HG02588 (cell line): ENCODE data around the gene PRKG2.
"Not testable (repeated sequence)": the region's sequence is repeated elsewhere in the genome, so short reads cannot be mapped to it uniquely, and the experiment has no call there.

Experiments
- ATAC-seq: cut with Tn5 transposase; IDR thresholded peaks from one replicate; pipeline ENCODE4 v1.9.1; 2021; ENCODE audit warnings: mild to moderate bottlenecking, moderate library complexity; ENCODE audit not compliant: unreplicated experiment

The PRKG2 gene, protein sequence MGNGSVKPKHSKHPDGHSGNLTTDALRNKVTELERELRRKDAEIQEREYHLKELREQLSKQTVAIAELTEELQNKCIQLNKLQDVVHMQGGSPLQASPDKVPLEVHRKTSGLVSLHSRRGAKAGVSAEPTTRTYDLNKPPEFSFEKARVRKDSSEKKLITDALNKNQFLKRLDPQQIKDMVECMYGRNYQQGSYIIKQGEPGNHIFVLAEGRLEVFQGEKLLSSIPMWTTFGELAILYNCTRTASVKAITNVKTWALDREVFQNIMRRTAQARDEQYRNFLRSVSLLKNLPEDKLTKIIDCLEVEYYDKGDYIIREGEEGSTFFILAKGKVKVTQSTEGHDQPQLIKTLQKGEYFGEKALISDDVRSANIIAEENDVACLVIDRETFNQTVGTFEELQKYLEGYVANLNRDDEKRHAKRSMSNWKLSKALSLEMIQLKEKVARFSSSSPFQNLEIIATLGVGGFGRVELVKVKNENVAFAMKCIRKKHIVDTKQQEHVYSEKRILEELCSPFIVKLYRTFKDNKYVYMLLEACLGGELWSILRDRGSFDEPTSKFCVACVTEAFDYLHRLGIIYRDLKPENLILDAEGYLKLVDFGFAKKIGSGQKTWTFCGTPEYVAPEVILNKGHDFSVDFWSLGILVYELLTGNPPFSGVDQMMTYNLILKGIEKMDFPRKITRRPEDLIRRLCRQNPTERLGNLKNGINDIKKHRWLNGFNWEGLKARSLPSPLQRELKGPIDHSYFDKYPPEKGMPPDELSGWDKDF

DNA sequence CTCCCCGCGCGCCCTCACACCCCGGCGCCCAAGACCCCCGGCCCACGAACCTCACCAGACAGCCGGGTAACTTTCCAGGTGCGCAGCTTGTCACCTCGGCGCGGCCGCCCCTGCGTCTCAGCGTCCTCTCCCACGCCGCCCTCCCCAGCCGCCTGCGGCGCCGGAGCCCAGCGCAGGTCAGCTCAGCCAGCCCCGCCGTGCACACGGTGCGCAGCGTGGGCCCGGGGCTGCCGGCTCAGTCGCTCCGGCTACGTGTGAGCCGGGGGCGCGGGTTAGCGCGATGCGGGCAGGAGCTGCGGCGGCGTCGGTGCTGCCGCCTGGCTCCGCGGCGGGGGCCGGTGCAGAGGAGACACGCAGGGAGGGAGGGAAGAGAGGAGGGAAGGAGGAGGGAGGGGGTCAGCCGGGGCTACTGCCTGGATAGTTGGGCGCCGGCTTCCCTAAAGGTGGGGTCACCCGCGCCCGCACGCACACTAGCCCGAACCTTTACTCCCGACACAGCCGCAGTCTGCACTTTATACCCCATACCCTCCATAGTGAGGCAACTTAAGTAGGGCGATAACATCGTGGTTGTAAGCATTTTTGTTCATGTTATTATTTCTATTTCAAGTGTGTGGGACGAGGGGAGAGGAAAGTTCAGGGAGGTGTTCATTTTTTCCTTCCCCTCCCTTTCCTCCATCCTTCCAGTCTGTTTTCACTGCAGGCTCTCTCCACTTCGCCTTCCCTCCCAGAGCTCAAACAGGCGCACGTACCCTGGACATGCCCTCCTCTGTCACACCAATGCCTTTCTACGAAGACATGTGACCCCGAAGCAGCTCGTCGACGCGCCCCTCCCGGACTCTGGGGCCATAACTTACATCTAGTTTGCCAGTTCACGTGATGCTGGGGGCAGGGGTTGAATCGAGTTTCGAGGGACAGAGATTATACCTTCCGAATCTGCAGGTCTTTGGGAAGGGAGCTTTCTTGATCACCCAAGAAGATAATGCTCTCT, at the start of gene PRKG2:
Gene PRKG2, minus strand, starts transcription at position 342 of the 988 bp plus-strand sequence. CDS start 10,175 bp downstream, outside the sequence.
- ATAC-seq = no peak

DNA sequence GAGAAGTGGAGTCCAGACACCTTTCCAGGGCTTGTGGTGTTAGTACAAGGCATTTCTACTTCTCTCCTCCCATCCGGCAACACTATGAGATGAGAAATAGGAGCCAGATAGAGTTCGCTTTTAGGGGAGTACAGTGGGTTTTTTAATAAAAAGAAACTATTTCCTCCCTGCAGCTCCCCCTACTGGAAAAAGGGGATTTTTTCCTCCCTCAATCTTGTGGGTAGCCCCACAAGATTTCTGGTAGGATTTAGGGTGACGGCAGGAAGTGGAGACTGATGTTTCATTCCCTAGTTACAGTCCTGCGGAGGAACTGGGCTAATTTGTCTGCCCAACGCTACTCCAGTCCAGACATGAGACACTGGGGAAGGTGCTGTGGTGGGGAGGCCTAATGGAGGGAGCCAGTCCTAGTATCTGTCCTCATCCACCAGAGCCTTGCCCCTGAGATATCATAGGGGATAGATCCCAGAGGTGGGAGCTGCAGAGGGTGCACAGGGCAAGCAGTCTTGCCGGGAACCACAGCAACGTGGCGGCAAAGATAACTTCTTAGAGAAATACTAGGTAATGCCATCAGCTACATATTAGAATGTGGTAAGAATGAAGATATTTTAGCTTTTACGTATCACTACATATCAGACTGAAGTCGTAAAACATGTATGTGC, 45.5 kb upstream of the PRKG2 start:
- ATAC-seq = no peak

DNA sequence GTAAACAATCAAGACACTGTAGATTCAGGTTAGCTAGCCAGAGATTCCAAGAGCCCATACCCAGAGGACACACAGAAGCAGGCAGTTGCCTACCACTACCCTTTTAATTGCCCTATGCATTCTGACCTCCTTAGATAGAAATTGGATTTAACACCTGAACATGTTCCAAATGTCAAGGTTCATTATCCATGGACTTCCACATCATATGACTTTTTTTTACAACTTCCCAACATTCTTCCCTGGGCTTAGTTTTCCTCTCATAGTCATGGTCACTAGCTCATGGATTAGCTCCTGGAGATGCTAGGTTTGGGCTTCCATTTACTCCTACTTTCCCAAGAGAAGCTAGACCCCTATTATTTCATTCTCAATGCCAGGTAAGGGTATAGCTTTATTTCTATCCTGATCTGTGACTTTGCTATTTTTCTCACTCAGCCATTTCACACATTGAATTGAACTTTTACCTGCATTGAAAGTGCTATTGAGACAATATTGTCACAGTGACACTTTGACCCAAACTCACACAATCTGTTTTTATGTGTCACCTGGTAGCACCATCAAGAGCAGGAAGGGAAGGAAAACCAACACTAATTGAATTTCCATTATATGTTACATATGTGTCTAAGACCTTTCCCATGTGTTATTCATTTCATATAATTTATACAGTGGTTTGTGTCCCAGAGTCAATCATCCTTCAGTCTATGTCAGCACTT, 44.0 kb upstream of the PRKG2 start:
- no peak for ATAC-seq

DNA sequence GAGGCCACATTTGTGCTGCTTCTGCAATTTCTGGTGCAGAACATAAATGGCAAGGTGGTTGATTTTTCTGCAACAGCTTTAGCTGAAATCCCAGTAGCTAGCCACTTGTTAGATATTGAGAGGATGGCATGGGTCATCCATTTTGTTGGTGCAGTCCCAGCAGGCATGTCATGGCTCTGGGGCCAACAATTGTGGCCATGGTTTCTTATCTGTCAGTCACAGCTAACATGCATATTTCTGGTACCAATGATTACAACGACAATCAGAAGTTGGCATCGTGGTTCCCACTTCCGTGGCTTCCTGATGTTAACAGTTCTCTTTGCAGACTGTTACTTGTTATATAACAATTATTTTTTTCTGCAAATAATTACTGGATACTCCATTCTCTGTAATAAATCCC, 42.8 kb upstream of the PRKG2 start:
- no peak for ATAC-seq

DNA sequence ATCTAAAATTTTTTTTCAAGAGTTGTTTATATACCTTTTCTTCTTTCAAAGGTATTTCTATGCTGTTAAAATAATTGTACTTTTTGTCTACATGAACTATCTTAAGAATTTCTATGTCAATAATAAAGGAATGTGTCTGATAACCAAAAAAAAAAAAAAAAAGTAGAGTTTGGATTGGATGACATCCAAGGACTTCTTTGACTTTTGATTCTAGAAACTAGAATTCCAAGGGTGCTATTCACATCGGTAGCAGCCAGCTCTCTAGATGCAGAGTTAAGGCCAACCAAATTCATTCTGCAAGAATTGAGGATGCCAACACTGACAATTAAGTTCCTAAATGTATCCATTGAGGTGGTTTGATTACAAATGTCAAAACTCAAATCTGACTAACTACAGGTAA, 42.0 kb upstream of the PRKG2 start:
- no peak for ATAC-seq

DNA sequence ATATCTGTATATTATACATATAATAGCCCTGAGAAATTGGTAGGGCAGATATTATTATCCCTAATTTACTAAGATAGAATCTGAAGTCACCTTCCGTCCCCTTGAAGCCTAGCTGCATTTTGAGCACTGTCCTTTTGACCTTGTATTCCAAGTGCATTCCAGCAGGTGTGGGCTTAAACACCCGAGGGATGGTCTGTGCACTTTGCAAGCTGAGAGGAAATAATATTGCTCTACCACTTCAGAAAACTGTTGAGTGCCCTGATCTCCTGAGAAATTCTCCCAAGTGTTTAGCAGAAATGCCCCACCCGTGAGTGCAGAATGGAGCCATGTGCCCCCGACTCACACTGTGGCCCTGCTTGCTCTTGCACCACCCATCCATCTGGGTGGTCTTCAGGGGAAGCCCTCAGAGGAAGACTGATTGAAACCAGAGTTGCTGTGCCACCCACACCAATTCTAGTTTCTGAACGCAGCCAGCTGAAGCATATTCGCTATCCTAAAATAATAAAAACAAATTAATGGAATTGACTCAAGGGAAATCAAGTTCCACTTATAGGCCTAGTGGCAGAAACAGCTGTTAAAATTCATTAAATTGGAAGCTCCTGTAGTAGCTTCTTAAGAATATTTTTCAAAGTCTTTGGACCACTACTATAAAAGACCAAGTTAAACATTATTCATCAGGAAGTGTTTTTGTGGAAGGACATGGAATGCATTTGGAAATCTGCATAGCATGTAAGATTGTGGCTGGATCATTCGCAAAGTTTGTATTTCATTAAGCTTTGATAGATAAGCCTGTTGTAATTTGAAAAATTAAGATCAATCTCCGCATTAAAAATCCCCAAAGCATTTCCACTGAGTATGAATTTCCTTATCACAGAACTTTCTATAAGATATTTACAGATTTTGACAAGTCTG, 41.3 kb upstream of the PRKG2 start:
- no peak for ATAC-seq

DNA sequence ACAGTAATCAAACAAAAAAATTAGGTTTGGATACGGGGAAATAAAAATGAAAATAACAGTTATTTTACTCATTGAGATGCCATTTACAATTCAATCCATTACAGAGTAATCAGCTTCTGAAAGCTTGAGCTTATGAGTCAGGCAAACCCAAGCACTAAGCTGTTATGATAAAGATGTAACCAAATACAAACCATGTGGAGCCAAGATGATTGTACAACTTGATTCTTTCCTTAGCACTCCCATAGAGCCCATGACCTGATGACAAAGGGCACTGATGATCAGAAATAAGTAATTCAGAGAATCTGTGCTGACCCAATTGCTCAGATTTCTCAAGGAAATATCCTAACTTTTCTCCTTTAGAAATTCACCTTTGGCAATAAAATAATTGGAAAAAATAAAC, 40.5 kb upstream of the PRKG2 start:
- no peak for ATAC-seq

DNA sequence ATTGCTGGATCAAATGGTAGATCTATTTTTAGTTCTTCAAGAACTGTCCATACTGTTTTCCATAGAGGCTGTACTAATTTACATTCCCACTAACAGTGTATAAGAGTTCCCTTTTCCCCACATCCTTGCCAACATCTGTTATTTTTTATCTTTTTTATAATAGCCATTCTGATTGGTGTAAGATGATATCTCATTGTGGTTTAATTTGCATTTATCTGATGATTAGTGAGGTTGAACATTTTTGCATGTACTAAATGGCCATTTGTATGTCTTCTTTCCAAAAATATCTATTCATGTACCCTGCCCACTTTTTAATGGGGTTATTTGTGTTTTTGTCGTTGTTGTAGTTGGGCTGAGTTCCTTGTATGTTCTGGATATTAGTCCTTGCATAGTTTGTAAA, 35.4 kb upstream of the PRKG2 start:
- ATAC-seq = no peak

DNA sequence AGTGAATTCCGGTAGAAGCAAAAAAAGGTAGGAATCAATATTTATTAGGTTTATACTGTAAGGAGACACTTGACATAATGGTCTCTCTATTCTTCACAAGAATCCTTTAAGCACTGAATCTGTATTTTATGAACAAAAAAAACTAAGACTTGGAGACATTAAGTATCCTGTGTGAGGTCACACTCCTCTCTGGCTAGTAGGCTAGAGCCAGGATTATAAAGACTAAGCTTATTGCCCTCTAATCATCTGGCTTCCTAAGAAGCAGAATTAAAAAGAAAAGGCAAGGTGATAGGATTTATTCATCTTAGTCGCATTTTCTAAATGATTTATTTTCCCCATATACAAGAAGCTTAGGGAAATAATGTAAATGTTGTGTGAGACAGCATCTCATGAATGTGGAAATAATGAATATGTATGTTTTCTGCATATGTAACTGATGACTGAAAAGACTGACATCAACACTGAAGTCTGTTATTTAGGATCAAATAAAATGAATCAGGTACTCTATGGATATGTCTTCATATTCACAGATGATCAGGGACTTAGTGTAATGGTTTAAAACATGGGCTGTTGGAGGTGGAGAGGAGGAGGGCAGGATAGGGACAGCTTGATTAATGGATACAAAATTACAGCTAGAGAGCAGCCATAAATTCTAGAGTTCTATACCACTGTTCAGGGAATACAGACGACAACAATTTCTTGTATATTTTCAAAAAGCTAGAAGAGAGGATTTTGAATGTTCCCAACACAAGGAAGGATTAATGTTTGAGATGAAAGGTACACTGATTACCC, 30.4 kb upstream of the PRKG2 start:
- ATAC-seq = no peak

DNA sequence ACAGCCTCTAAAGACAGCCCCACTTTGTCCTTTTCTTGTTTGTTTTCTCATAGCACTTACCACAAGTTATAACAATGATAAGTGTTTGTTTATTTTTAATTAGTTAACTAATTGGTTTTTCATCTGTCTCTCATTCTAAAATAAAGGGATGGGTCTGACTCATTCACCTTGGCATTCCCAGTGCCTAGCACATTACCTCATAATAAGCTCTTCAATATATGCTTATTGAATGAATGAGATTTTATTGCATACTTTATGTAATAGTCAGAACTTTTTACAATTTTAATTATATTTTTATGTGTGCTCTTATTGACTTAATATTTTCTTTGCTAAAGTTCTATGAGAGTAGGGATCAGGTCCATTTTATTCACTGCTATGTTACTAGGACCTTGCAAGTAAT, 22.8 kb upstream of the PRKG2 start:
- no peak for ATAC-seq

DNA sequence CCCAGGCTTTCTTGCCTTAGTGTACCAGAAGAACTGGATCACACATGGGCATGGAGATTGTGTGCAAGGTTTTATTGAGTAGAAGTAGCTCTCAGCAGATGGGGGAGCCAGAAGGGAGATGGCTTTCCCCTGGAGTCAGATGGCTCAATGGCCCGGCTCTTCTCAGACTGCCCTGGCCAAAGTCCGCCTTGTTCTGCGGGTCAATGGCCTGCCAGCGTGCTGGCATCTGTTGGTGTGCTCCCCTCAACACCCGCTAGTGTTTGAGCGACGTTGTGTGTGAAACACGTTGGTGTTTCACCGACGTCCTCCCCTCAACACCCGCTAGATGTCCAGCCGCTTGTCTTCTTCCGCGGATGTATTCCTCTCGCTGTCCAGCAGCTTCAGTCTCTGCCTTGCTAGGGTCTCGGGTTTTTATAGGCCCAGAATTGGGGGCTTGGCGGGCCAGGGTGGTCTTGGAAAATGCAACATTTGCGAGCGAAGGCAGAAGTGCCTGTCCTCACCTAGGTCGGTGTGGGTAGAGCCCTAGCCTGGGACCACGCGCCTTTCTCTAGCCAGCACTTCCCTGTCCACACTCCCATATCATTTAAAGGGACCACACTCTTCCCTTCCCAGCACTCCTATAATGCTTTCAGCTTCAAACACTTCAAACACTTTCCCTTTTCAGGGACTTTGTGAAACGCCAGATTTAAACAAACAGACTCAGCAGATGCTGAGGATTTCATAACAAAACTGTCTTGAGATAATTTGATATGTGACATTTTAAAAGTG, 21.1 kb upstream of the PRKG2 start:
- no peak for ATAC-seq

DNA sequence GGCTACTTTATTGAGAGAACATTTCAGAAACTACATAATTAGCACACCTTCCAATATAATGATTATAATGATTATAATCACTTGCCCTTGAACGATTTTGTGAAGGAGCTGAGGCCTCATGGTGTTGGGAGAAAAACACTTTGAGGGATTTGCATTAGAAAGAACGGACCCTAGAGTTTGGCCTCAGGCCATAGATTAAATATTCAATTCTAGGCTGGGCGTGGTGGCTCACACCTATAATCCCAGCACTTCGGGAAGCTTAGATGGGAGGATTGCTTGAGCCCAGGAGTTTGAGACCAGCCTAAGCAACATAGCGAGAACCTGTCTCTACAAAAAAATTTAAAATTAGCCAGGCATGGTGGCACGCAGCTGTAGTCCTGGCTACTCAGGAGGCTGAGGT, 12.9 kb upstream of the PRKG2 start:
- no peak for ATAC-seq

DNA sequence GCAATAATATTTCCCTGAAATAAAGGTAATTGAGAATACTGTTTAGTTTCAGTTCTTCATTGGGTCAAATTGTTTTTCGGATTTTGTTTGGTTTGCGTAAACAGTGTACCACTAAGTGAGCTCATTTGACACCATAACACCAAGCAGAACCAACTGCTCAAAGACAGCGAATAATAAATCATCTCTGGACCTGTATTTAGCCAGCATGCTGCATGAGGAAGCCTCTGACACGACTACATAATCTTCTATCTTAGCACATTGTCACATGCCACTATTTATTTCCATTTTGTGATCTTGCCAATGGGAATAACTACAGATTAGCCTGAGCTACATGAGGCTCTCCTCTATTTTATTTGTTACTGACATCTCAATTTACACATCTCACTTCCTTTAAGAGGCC, 12.1 kb upstream of the PRKG2 start:
- no peak for ATAC-seq

DNA sequence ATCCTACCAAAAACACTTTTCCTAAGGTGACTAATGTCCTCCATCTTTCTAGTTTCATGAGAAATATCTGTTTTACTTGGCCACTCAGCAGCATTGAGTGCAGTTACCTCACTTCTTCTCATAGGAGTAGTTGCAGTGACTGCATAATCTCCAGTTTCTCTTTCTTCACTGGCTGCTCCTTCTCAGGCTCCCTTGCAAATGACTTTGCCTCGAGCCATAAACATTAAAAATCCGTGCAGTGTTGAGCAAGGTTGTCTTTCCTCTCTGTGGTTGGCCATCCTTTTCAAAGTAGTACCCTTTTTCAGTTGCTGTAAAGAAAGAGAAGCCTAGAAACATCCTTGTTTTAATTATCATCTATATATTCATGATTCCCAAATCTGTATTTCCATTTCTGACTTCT, 10.2 kb upstream of the PRKG2 start:
- no peak for ATAC-seq

DNA sequence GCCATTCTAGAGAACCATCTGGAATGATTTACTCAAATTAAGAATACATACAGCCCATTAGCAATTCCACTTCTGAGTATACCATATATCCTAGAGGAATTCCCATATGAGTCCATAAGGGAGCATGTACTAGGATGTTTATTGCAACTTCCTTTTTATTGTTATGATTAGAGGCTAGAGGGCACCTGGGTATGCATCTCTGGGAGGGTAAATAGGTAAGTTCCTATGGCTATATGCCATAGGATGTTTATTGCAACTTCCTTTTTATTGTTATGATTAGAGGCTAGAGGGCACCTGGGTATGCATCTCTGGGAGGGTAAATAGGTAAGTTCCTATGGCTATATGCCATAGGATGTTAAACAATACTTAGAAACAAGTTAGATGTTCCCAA, 7.1 kb upstream of the PRKG2 start:
- not testable (repeated sequence) for ATAC-seq

DNA sequence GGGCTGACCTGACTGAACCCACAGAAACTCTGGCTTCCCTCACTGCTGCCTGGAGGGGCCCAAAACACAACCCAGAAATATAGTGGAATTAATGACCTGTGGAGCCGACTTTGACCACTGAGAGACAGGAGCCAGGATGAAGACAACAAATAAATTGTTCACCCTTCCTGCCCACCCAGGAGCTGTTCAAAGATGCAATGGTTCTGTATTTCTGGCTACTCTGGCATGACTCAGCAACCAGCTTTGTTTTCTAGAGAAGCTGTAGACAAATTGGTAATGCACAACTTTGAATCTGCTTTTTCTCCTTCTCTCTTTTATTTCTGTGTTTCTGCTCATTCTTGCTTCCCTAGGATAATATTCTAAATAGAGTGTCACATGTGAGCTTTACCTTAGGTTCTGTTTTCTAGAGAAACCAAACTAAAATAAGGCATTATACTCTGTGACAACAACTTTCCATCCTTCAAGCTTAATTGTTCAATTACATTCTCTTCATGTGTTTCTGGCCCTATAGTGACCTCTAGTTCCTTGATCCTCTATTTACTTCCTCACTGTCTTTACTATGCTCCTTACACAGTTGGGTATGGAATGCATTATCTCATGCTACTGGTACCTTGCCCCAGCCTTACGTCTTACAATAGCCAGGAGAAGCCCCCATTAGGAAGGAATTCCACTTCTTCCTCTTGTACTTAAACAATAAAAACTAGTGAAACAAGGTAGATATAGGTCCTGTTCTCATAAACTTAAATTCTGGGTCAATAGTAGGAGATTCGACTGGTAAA, 6.5 kb upstream of the PRKG2 start:
- ATAC-seq = no peak

DNA sequence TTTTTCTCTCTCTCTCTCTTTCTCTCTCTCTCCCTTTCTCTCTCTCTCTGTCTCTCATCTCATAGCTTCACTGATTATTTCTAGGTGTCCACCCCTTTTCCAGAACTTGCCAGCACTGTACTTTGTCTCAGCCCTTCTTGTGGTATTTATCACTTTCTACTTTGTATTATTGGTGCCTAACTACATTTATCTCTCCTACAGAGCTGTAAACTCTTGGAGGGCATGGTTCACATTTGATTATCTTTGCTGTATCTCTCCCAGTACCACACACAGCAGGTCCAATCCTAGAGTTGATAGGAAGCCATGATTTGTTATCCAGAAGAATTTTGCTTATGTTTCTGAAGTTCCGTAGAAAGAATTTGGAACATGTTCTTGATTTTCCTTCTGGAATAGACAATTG, 5.2 kb upstream of the PRKG2 start:
- no peak for ATAC-seq
